HepG2 (cell line): Measurements from ENCODE around the gene SETD1B. TPM values are rescaled to one million over a fixed set of nuclear protein-coding genes. Genes with fewer than 3 reads are reported as not detected.
A peak's percentile ranks its signal among the peaks of the same experiment; 100 is the strongest.

ENCODE experiments used
- AGO1 ChIP-seq: fragments of 200-400 bp; formaldehyde crosslinking; IDR thresholded peaks from 2 replicates; pipeline ENCODE4 v1.6.1; 2017; ENCODE audit warnings: mild to moderate bottlenecking, low read depth, low read length, moderate library complexity; ENCODE audit not compliant: poor library complexity, severe bottlenecking
- ARNTL ChIP-seq: sonication (generic); formaldehyde crosslinking; IDR thresholded peaks from 2 replicates; pipeline ENCODE4 v1.4.0; 2020; ENCODE audit warnings: mild to moderate bottlenecking, missing genetic modification reagents
- BORCS8-MEF2B ChIP-seq: sonication (generic); formaldehyde crosslinking; IDR thresholded peaks from 2 replicates; pipeline ENCODE4 v1.8.0; 2022; ENCODE audit warnings: mild to moderate bottlenecking, missing genetic modification reagents
- BRF2 ChIP-seq: sonication (generic); formaldehyde crosslinking; IDR thresholded peaks from 2 replicates; pipeline ENCODE4 v1.8.1; 2022; ENCODE audit warnings: mild to moderate bottlenecking, missing genetic modification reagents
- DRAP1 ChIP-seq: IDR thresholded peaks from 2 replicates; pipeline ENCODE4 v1.6.1; 2016; ENCODE audit warnings: missing genetic modification reagents, missing compliant biosample characterization
- EED ChIP-seq: sonication (generic); formaldehyde crosslinking; IDR thresholded peaks from 2 replicates; pipeline ENCODE4 v1.5.0; 2020; ENCODE audit warnings: mild to moderate bottlenecking, missing genetic modification reagents
- FOXK2 ChIP-seq: fragments of 450-650 bp; IDR thresholded peaks from 2 replicates; pipeline ENCODE4 v1.6.1; 2016
- GLI4 ChIP-seq: sonication (generic); formaldehyde crosslinking; IDR thresholded peaks from 2 replicates; pipeline ENCODE4 v1.5.1; 2020; ENCODE audit warnings: missing genetic modification reagents, mild to moderate bottlenecking, moderate library complexity, borderline replicate concordance
- GPN1 ChIP-seq: sonication (generic); formaldehyde crosslinking; IDR thresholded peaks from 2 replicates; pipeline ENCODE4 v1.5.1; 2020; ENCODE audit warnings: missing genetic modification reagents, borderline replicate concordance
- JARID2 ChIP-seq: sonication (generic); formaldehyde crosslinking; IDR thresholded peaks from 2 replicates; pipeline ENCODE4 v1.8.1; 2023; ENCODE audit warnings: missing genetic modification reagents, inconsistent platforms; ENCODE audit not compliant: insufficient replicate concordance
- KDM3A ChIP-seq: IDR thresholded peaks from 2 replicates; pipeline ENCODE4 v1.6.1; 2018; ENCODE audit warnings: low read depth, missing compliant biosample characterization
- MAX ChIP-seq: IDR thresholded peaks from 2 replicates; pipeline ENCODE4 v1.6.1; 2012; ENCODE audit warnings: inconsistent platforms
- MYNN ChIP-seq: sonication (generic); formaldehyde crosslinking; IDR thresholded peaks from 2 replicates; pipeline ENCODE4 v1.4.0; 2020; ENCODE audit warnings: mild to moderate bottlenecking, low read depth, missing genetic modification reagents
- MZF1 ChIP-seq: sonication (generic); formaldehyde crosslinking; IDR thresholded peaks from 2 replicates; pipeline ENCODE4 v1.8.1; 2023; ENCODE audit warnings: mild to moderate bottlenecking, missing genetic modification reagents, borderline replicate concordance
- NFKBIZ ChIP-seq: IDR thresholded peaks from 2 replicates; pipeline ENCODE4 v1.6.1; 2018; ENCODE audit warnings: missing genetic modification reagents, missing compliant biosample characterization
- NFRKB ChIP-seq: fragments of 450-650 bp; IDR thresholded peaks from 2 replicates; pipeline ENCODE4 v1.6.1; 2017
- RBAK ChIP-seq: sonication (generic); formaldehyde crosslinking; IDR thresholded peaks from 2 replicates; pipeline ENCODE4 v1.5.1; 2020; ENCODE audit warnings: mild to moderate bottlenecking, missing genetic modification reagents
- SMAD1 ChIP-seq: sonication (generic); formaldehyde crosslinking; IDR thresholded peaks from 2 replicates; pipeline ENCODE4 v1.4.0; 2020; ENCODE audit warnings: missing genetic modification reagents, low read depth, mild to moderate bottlenecking, borderline replicate concordance
- U2AF2 ChIP-seq: fragments of 200-400 bp; formaldehyde crosslinking; IDR thresholded peaks from 2 replicates; pipeline ENCODE4 v1.6.1; 2017; ENCODE audit warnings: low read depth, mild to moderate bottlenecking, low read length
- ZFY ChIP-seq: sonication (generic); formaldehyde crosslinking; IDR thresholded peaks from 2 replicates; pipeline ENCODE4 v1.4.0; 2020; ENCODE audit warnings: missing genetic modification reagents
- ZNF335 ChIP-seq: sonication (generic); formaldehyde crosslinking; IDR thresholded peaks from 2 replicates; pipeline ENCODE4 v1.4.0; 2020; ENCODE audit warnings: missing genetic modification reagents
- ZNF496 ChIP-seq: sonication (generic); formaldehyde crosslinking; IDR thresholded peaks from 2 replicates; pipeline ENCODE4 v1.8.1; 2023; ENCODE audit warnings: mild to moderate bottlenecking, moderate library complexity, missing genetic modification reagents; ENCODE audit not compliant: insufficient replicate concordance
- ZNF605 ChIP-seq: sonication (generic); formaldehyde crosslinking; IDR thresholded peaks from 2 replicates; pipeline ENCODE4 v1.8.0; 2022; ENCODE audit warnings: mild to moderate bottlenecking, missing genetic modification reagents
- polyA plus RNA-seq, 8 experiments: library from polyadenylated mRNA; depleted of rRNA in 3 of 8; stranded (reverse) in 7 of 8; unstranded in 1 of 8; fragments of >200 nt; fragmentation: Illumina TruSeq in 4 of 8; extraction: Trizol in 4 of 8; gene quantifications; 2 replicates each; pipeline versions ENCODE4 v1.2.1 to v1.2.3, GENCODE V29; 2011 to 2016; ENCODE audit warnings: low read depth in 4 of 8, missing spikeins in 1 of 8, mixed read lengths in 1 of 8; ENCODE audit not compliant: insufficient read depth in 1 of 8
- total RNA-seq, 5 experiments: library from RNA; depleted of rRNA; stranded (reverse); fragments of >200 nt; fragmentation: Illumina TruSeq; extraction: Trizol; gene quantifications; 2 replicates each; pipeline ENCODE4 v1.2.3, GENCODE V29; 2016; ENCODE audit warnings: low read depth in 1 of 5
- TF ChIP-seq, protein P1 (sequence below): sonication (generic); formaldehyde crosslinking; IDR thresholded peaks from 2 replicates; pipeline ENCODE4 v1.4.0; 2020; ENCODE audit warnings: missing genetic modification reagents
- TF ChIP-seq, protein P2 (sequence below): sonication (generic); formaldehyde crosslinking; IDR thresholded peaks from 2 replicates; pipeline ENCODE4 v1.5.0; 2020; ENCODE audit warnings: mild to moderate bottlenecking, missing genetic modification reagents, moderate library complexity

SETD1B gene
- total and polyA plus RNA-seq, 2 of the 13 experiments (the other 11 are each of a cell fraction or from before 2014, with no cell fraction given), result 1.1 to 1.4 TPM

GRCh38 chr12:121795034-121795968 is 8.5 kb upstream of the SETD1B start (continued):
- TF ChIP-seq RBAK (CRISPR knock-in tag), result no peak
- TF ChIP-seq ZNF335 (CRISPR knock-in tag), result no peak
- no peak for TF ChIP-seq AGO1
- TF ChIP-seq ZNF496 (CRISPR knock-in tag), result no peak
- TF ChIP-seq NFRKB, result no peak
- TF ChIP-seq BRF2 (CRISPR knock-in tag), result no peak; the same call in 1 of the 2 replicates
- TF ChIP-seq GLI4 (CRISPR knock-in tag), result no peak; the same call in 1 of the 2 replicates
- TF ChIP-seq, protein P1, sequence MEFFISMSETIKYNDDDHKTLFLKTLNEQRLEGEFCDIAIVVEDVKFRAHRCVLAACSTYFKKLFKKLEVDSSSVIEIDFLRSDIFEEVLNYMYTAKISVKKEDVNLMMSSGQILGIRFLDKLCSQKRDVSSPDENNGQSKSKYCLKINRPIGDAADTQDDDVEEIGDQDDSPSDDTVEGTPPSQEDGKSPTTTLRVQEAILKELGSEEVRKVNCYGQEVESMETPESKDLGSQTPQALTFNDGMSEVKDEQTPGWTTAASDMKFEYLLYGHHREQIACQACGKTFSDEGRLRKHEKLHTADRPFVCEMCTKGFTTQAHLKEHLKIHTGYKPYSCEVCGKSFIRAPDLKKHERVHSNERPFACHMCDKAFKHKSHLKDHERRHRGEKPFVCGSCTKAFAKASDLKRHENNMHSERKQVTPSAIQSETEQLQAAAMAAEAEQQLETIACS, result no peak
- TF ChIP-seq ZNF605 (CRISPR knock-in tag), result peak; percentile 60; the same call in 1 of the 2 replicates
- TF ChIP-seq GPN1 (CRISPR knock-in tag), result no peak
- TF ChIP-seq ARNTL (CRISPR knock-in tag), result no peak
- no peak for TF ChIP-seq U2AF2
- TF ChIP-seq, protein P2, sequence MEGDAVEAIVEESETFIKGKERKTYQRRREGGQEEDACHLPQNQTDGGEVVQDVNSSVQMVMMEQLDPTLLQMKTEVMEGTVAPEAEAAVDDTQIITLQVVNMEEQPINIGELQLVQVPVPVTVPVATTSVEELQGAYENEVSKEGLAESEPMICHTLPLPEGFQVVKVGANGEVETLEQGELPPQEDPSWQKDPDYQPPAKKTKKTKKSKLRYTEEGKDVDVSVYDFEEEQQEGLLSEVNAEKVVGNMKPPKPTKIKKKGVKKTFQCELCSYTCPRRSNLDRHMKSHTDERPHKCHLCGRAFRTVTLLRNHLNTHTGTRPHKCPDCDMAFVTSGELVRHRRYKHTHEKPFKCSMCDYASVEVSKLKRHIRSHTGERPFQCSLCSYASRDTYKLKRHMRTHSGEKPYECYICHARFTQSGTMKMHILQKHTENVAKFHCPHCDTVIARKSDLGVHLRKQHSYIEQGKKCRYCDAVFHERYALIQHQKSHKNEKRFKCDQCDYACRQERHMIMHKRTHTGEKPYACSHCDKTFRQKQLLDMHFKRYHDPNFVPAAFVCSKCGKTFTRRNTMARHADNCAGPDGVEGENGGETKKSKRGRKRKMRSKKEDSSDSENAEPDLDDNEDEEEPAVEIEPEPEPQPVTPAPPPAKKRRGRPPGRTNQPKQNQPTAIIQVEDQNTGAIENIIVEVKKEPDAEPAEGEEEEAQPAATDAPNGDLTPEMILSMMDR (CRISPR knock-in tag), result peak; percentile 97
- no peak for TF ChIP-seq DRAP1
- no peak for TF ChIP-seq MAX
- no peak for TF ChIP-seq NFKBIZ (CRISPR knock-in tag)
- TF ChIP-seq EED (CRISPR knock-in tag), result 0 out of 2 replicates have a peak, but pooled peaks have one; percentile 50
- no peak for TF ChIP-seq MYNN (CRISPR knock-in tag)
- TF ChIP-seq ZFY (CRISPR knock-in tag), result no peak
- 0 out of 2 replicates have a peak, but pooled peaks have one; percentile 18 for TF ChIP-seq BORCS8-MEF2B (CRISPR knock-in tag)
- TF ChIP-seq SMAD1, result no peak
- TF ChIP-seq JARID2 (CRISPR knock-in tag), result no peak
- no peak for TF ChIP-seq FOXK2
- TF ChIP-seq MZF1 (CRISPR knock-in tag), result no peak
- TF ChIP-seq KDM3A (CRISPR knock-in tag), result peak; percentile 92
